Activated CD8-positive, alpha-beta memory T cell treated with anti-CD3 and anti-CD28 coated beads, Interleukin-2, amount 50 U/mL, for 24 hours (primary cell): ENCODE results near the gene RER1.

Source experiments
- DNase-seq: peaks from one replicate; pipeline ENCODE4 v3.0.0-alpha.2; 2020; ENCODE audit errors: extremely low read depth

The RER1 gene

GRCh38 chr1:2445162-2445822 is 53.7 kb downstream of the RER1 start:
- no peak for DNase-seq

- DNase-seq = no peak
Measured at GRCh38 chr1:2445823-2446215, 54.2 kb downstream of the RER1 start.

- no peak for DNase-seq
Measured at GRCh38 chr1:2446394-2446793, 54.8 kb downstream of the RER1 start.

- DNase-seq = no peak
Measured at GRCh38 chr1:2446861-2447260, 55.2 kb downstream of the RER1 start.

- DNase-seq = no peak
Measured at GRCh38 chr1:2447276-2448097, 55.8 kb downstream of the RER1 start.

- DNase-seq = no peak
Measured at GRCh38 chr1:2448098-2448445, 56.4 kb downstream of the RER1 start.

GRCh38 chr1:2449636-2450454 is 58.2 kb downstream of the RER1 start:
- no peak for DNase-seq

GRCh38 chr1:2451741-2452140 is 60.1 kb downstream of the RER1 start:
- no peak for DNase-seq

- no peak for DNase-seq
Measured at GRCh38 chr1:2452201-2452931, 60.7 kb downstream of the RER1 start.

GRCh38 chr1:2452932-2453315 is 61.3 kb downstream of the RER1 start:
- DNase-seq = no peak

GRCh38 chr1:2454227-2454626 is 62.6 kb downstream of the RER1 start:
- DNase-seq = no peak
